ENCODE measurements around the gene CACNA1B. TPM values are rescaled to one million over a fixed set of nuclear protein-coding genes. Genes with fewer than 3 reads are reported as not detected.

Gene CACNA1B
- total RNA-seq, 1 donor from 2014 or later = 84.4 TPM

- Mint-ChIP-seq H3K27ac (ENCODE audit: unreplicated experiment) (no peak overlapping the region), H3K9me3 (ENCODE audit: unreplicated experiment) (peaks cover 30% of the 10 kb centered on the region)
- no peak for DNase-seq
These were observed 225.7 kb downstream of the CACNA1B start for GRCh38 chr9:138103111-138103848.

DNA sequence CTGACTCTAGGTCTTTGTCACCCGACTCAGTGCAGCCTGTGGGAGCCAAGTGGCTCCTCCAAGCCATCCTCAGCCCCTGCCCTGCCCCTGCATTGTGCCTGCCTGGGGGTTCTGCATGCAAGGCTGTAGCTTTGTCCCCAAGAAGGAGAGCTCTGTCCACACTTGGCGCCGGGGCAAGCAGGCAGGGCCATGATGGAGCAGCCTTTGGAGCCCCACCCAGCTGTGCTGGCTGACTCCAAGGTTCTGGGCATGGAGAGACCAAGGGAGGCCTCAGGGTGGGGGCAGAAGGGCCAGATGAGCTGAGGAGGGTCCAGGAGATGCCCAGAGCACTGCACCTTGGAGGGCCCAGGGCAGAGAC, 226.2 kb downstream of the CACNA1B start:
- Mint-ChIP-seq H3K9me3 (ENCODE audit: unreplicated experiment) (peaks cover 25% of the 10 kb centered on the region), H3K27me3 (ENCODE audit: unreplicated experiment) (peaks cover 20% of the 10 kb centered on the region), H3K36me3 (ENCODE audit: unreplicated experiment) (peaks cover 5% of the 10 kb centered on the region), H3K27ac (ENCODE audit: unreplicated experiment) (no peak overlapping the region), H3K4me1 (ENCODE audit: low read depth, unreplicated experiment) (peaks cover 22% of the 10 kb centered on the region), H3K4me3 (ENCODE audit: unreplicated experiment) (no peak overlapping the region)
- no peak for DNase-seq
- TF ChIP-seq, protein P1, sequence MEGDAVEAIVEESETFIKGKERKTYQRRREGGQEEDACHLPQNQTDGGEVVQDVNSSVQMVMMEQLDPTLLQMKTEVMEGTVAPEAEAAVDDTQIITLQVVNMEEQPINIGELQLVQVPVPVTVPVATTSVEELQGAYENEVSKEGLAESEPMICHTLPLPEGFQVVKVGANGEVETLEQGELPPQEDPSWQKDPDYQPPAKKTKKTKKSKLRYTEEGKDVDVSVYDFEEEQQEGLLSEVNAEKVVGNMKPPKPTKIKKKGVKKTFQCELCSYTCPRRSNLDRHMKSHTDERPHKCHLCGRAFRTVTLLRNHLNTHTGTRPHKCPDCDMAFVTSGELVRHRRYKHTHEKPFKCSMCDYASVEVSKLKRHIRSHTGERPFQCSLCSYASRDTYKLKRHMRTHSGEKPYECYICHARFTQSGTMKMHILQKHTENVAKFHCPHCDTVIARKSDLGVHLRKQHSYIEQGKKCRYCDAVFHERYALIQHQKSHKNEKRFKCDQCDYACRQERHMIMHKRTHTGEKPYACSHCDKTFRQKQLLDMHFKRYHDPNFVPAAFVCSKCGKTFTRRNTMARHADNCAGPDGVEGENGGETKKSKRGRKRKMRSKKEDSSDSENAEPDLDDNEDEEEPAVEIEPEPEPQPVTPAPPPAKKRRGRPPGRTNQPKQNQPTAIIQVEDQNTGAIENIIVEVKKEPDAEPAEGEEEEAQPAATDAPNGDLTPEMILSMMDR (IDR thresholded peaks at IDR 0.05; ENCODE audit: partially characterized antibody, unreplicated experiment) = no peak

More at GRCh38 chr9:138103111-138103848, 225.7 kb downstream of the CACNA1B start:
- H3K36me3 Mint-ChIP-seq (ENCODE audit: unreplicated experiment) = peaks cover 5% of the 10 kb centered on the region
- TF ChIP-seq, protein P1 (IDR thresholded peaks at IDR 0.05; ENCODE audit: partially characterized antibody, unreplicated experiment) = no peak
- no peak overlapping the region for H3K4me3 Mint-ChIP-seq (ENCODE audit: unreplicated experiment)
- peaks cover 22% of the 10 kb centered on the region for H3K4me1 Mint-ChIP-seq (ENCODE audit: low read depth, unreplicated experiment)
- peaks cover 20% of the 10 kb centered on the region for H3K27me3 Mint-ChIP-seq (ENCODE audit: unreplicated experiment)

- no peak overlapping the region for H3K4me3 Mint-ChIP-seq (ENCODE audit: unreplicated experiment)
- DNase-seq = no peak
- H3K4me1 Mint-ChIP-seq (ENCODE audit: low read depth, unreplicated experiment) = peaks cover 16% of the 10 kb centered on the region
- no peak overlapping the region for H3K27ac Mint-ChIP-seq (ENCODE audit: unreplicated experiment)
- peaks cover 17% of the 10 kb centered on the region for H3K27me3 Mint-ChIP-seq (ENCODE audit: unreplicated experiment)
- TF ChIP-seq, protein P1 (IDR thresholded peaks at IDR 0.05; ENCODE audit: partially characterized antibody, unreplicated experiment) = no peak
- H3K36me3 Mint-ChIP-seq (ENCODE audit: unreplicated experiment) = peaks cover 5% of the 10 kb centered on the region
- peaks cover 22% of the 10 kb centered on the region for H3K9me3 Mint-ChIP-seq (ENCODE audit: unreplicated experiment)
These were observed 226.9 kb downstream of the CACNA1B start for GRCh38 chr9:138104251-138105122.

DNA sequence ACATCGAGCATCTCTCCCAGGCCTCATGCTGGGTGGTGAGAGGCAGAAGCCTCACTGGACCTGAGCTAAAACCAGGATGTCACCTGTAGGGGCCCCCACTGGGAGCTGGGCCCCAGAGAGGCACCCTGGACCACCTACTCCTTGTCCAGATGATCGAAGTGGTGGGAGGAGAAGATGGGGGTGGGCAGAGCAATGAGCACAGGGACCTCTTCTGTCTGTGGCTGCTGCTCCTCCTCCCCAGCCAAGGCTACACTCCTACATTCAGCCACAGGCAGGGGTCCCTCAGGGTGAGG, 227.5 kb downstream of the CACNA1B start:
- DNase-seq = no peak
- peaks cover 5% of the 10 kb centered on the region for H3K36me3 Mint-ChIP-seq (ENCODE audit: unreplicated experiment)
- H3K4me3 Mint-ChIP-seq (ENCODE audit: unreplicated experiment) = no peak overlapping the region
- TF ChIP-seq, protein P1 (IDR thresholded peaks at IDR 0.05; ENCODE audit: partially characterized antibody, unreplicated experiment) = no peak
- no peak overlapping the region for H3K27ac Mint-ChIP-seq (ENCODE audit: unreplicated experiment)
- H3K9me3 Mint-ChIP-seq (ENCODE audit: unreplicated experiment) = peaks cover 16% of the 10 kb centered on the region
- H3K27me3 Mint-ChIP-seq (ENCODE audit: unreplicated experiment) = peaks cover 13% of the 10 kb centered on the region
- peaks cover 10% of the 10 kb centered on the region for H3K4me1 Mint-ChIP-seq (ENCODE audit: low read depth, unreplicated experiment)

Measured in glutamatergic neuron (in vitro differentiated cells).